SK-MEL-5 (cell line): ENCODE results near the gene ZC3H7A. TPM values are rescaled to one million over a fixed set of nuclear protein-coding genes. Genes with fewer than 3 reads are reported as not detected.
"Not testable (repeated sequence)": the region's sequence is repeated elsewhere in the genome, so short reads cannot be mapped to it uniquely, and the experiment has no call there.

Source experiments
- DNase-seq: peaks from one replicate; pipeline ENCODE4 v3.0.0-alpha.2; 2016; ENCODE audit warnings: low read depth, low spot score
- in situ Hi-C: cut with HindIII; loops from 2 replicates; pipeline ENCODE4 v1.10.0; 2016; ENCODE audit warnings: low sequenced_read_pairs, high pct_unique_total_duplicates, low pct_unique_long_range_greater_than_20kb
- total RNA-seq: library from RNA; depleted of rRNA; stranded (reverse); fragments of >200 nt; shearing (Covaris generic); gene quantifications from 2 replicates; pipeline ENCODE4 v1.2.3, GENCODE V29; 2014

Gene ZC3H7A
- total RNA-seq, 1 experiment from 2014 or later, result 54.7 TPM

GRCh38 chr16:11806721-11807120 is 9.7 kb upstream of the ZC3H7A start:
- in situ Hi-C loops, result no loop called here
- no peak for DNase-seq

GRCh38 chr16:11805556-11805955 is 8.5 kb upstream of the ZC3H7A start:
- DNase-seq, result no peak
- in situ Hi-C loops, result no loop called here

- in situ Hi-C loops, result no loop called here
- no peak for DNase-seq
Measured at GRCh38 chr16:11801481-11802021, 4.5 kb upstream of the ZC3H7A start.

GRCh38 chr16:11800382-11800718 is 3.3 kb upstream of the ZC3H7A start:
- in situ Hi-C loops, result no loop called here

GRCh38 chr16:11799509-11800381 is 2.7 kb upstream of the ZC3H7A start:
- no peak for DNase-seq
- in situ Hi-C loops, result no loop called here

More at GRCh38 chr16:11800382-11800718, 3.3 kb upstream of the ZC3H7A start:
- no peak for DNase-seq

- DNase-seq, result no peak
- in situ Hi-C loops, result no loop called here
Measured at GRCh38 chr16:11799017-11799381, 1.9 kb upstream of the ZC3H7A start.

- in situ Hi-C loops, result no loop called here
- peak; percentile 8 for DNase-seq
Measured at GRCh38 chr16:11797957-11798299, 870 bp upstream of the ZC3H7A start.

GRCh38 chr16:11796227-11797165 is 562 bp downstream of the ZC3H7A start:
- DNase-seq, result peak; percentile 50
- in situ Hi-C loops, result no loop called here

- in situ Hi-C loops, result no loop called here
- DNase-seq, result no peak
Measured at GRCh38 chr16:11795887-11796226, 1.2 kb downstream of the ZC3H7A start.

- DNase-seq, result peak; percentile 22
- in situ Hi-C loops, result no loop called here
Measured at GRCh38 chr16:11794996-11795886, 1.8 kb downstream of the ZC3H7A start.

GRCh38 chr16:11794447-11794846 is 2.6 kb downstream of the ZC3H7A start:
- in situ Hi-C loops, result no loop called here
- peak; percentile 52 for DNase-seq

- DNase-seq, result no peak
- in situ Hi-C loops, result no loop called here
Measured at GRCh38 chr16:11793840-11794239, 3.2 kb downstream of the ZC3H7A start.

- in situ Hi-C loops, result no loop called here
Measured at GRCh38 chr16:11792410-11793241, 4.4 kb downstream of the ZC3H7A start.

GRCh38 chr16:11791144-11791828 is 5.8 kb downstream of the ZC3H7A start:
- no peak for DNase-seq
- in situ Hi-C loops, result no loop called here

More at GRCh38 chr16:11792410-11793241, 4.4 kb downstream of the ZC3H7A start:
- no peak for DNase-seq

GRCh38 chr16:11788914-11789313 is 8.1 kb downstream of the ZC3H7A start:
- DNase-seq, result no peak
- in situ Hi-C loops, result no loop called here

- in situ Hi-C loops, DNase-seq: not testable (repeated sequence)
Measured at GRCh38 chr16:11784980-11785599, 12.0 kb downstream of the ZC3H7A start.
